K562 (cell line): Measurements from ENCODE around the gene JUND. TPM values are rescaled to one million over a fixed set of nuclear protein-coding genes. Genes with fewer than 3 reads are reported as not detected.

Experiments used
- ATAC-seq: fragments of 200-7000 bp; cut with Tn5 transposase; 3 replicates; pipeline ENCODE4 v1.9.1; 2020; ENCODE audit warnings: moderate library complexity
- BruUV-seq: library from RNA; stranded (reverse); fragments of 400-500 nt; replicated peaks from 2 replicates; lab custom pipeline; 2021; lab: Mats Ljungman, UMichigan
- CTCF ChIA-PET: fragments of 300-600 bp; formaldehyde crosslinking; extraction: SDS; loops from one replicate; lab custom pipeline; 2021; ENCODE audit warnings: low intra/inter-chr PET ratio; lab: Yijun Ruan, JAX
- POLR2A ChIA-PET: fragments of 300-600, 350-650 bp; sonication (Branson Sonifier 250); formaldehyde crosslinking; extraction: SDS; loops from one replicate; lab custom pipeline; 2021; ENCODE audit warnings: antibody characterized with exemption, inconsistent platforms; lab: Yijun Ruan, JAX
- DNase-seq, 4 experiments: peaks; one replicate each; pipeline versions ENCODE4 v3.0.0 to v3.0.0-alpha.2; 2011 to 2018; ENCODE audit warnings: low spot score in 3 of 4, mixed read lengths in 3 of 4; ENCODE audit errors: extremely low read depth in 1 of 4
- FAIRE-seq: peaks from 2 replicates; lab custom pipeline; 2011; peaks lifted over from hg19 to GRCh38; lab: Jason Lieb, UNC
- H2AFZ ChIP-seq: 2 replicates; pipeline ENCODE4 v1.6.0; 2011; ENCODE audit warnings: low read depth, low read length, control low read depth, inconsistent platforms
- H3K27ac ChIP-seq: fragments of 200-600 bp; 3 replicates; pipeline ENCODE4 v1.8.0; 2011; ENCODE audit warnings: low read depth, mild to moderate bottlenecking, control low read depth, inconsistent platforms, low read length, moderate library complexity, mixed read lengths; ENCODE audit errors: extremely low read depth
- H3K27me3 ChIP-seq, 2 experiments: fragments of 300-600 bp in 1 of 2; 2 replicates in 1 of 2; 3 replicates in 1 of 2; pipeline versions ENCODE4 v1.6.0 to v1.8.0; 2011; ENCODE audit warnings: inconsistent platforms in 2 of 2, low read length in 2 of 2, mild to moderate bottlenecking in 1 of 2, mixed read lengths in 1 of 2, moderate library complexity in 1 of 2; ENCODE audit not compliant: control insufficient read depth in 2 of 2, insufficient read depth in 2 of 2
- H3K36me3 ChIP-seq: fragments of 300-600 bp; 3 replicates; pipeline ENCODE4 v1.8.0; 2011; ENCODE audit warnings: mild to moderate bottlenecking, low read length, inconsistent platforms; ENCODE audit not compliant: control insufficient read depth, insufficient read depth
- H3K4me1 ChIP-seq, 2 experiments: fragments of 200-600 bp in 1 of 2; replicated peaks in 1 of 2; 2 replicates in 1 of 2; 3 replicates in 1 of 2; pipeline versions ENCODE4 v1.5.1 to v1.8.0; 2011; ENCODE audit warnings: inconsistent platforms in 2 of 2, low read length in 2 of 2, mild to moderate bottlenecking in 1 of 2, mixed read lengths in 1 of 2, moderate library complexity in 1 of 2; ENCODE audit not compliant: control insufficient read depth in 2 of 2, insufficient read depth in 2 of 2
- H3K4me2 ChIP-seq: 2 replicates; pipeline ENCODE4 v1.6.1; 2011; ENCODE audit warnings: low read length, control low read depth, inconsistent platforms, mixed read lengths; ENCODE audit not compliant: insufficient read depth
- H3K4me3 ChIP-seq: fragments of 200-600 bp; sonication (generic), shearing (Covaris generic); 2 replicates; pipeline ENCODE4 v1.5.1; 2016; ENCODE audit warnings: control low read depth, inconsistent platforms
- H3K79me2 ChIP-seq: fragments of 200-600 bp; 3 replicates; pipeline ENCODE4 v1.8.0; 2011; ENCODE audit warnings: low read length, inconsistent platforms; ENCODE audit not compliant: control insufficient read depth, insufficient read depth
- H3K9ac ChIP-seq, 2 experiments: 2 replicates each; pipeline versions ENCODE4 v1.6.0 to v1.6.1; 2011; ENCODE audit warnings: low read depth in 2 of 2, low read length in 2 of 2, control low read depth in 1 of 2, inconsistent platforms in 1 of 2, mild to moderate bottlenecking in 1 of 2, mixed read lengths in 1 of 2; ENCODE audit not compliant: insufficient read depth in 1 of 2
- H3K9me1 ChIP-seq: one replicate; pipeline ENCODE4 v1.6.0; 2011; ENCODE audit warnings: inconsistent platforms, mild to moderate bottlenecking, low read length, moderate library complexity; ENCODE audit not compliant: control insufficient read depth, insufficient read depth
- H3K9me3 ChIP-seq: replicated peaks from 2 replicates; pipeline ENCODE4 v1.5.1; 2011; ENCODE audit warnings: low read depth, low read length, inconsistent platforms; ENCODE audit not compliant: control insufficient read depth, insufficient read depth
- H4K20me1 ChIP-seq: replicated peaks from 2 replicates; pipeline ENCODE4 v1.6.1; 2011; ENCODE audit warnings: low read length, inconsistent platforms, mixed read lengths; ENCODE audit not compliant: control insufficient read depth, insufficient read depth
- CBX3 ChIP-seq, 2 experiments: IDR thresholded peaks; 1 replicate in 1 of 2; 2 replicates in 1 of 2; pipeline ENCODE4 v1.6.1; 2012; ENCODE audit warnings: inconsistent platforms in 2 of 2, low read length in 2 of 2, borderline replicate concordance in 1 of 2, control low read depth in 1 of 2
- ETV5 ChIP-seq: sonication (generic); formaldehyde crosslinking; IDR thresholded peaks from 2 replicates; pipeline ENCODE4 v1.4.0; 2020; ENCODE audit warnings: low read depth, mild to moderate bottlenecking, missing genetic modification reagents
- L3MBTL2 ChIP-seq: fragments of 450-650 bp; IDR thresholded peaks from 2 replicates; pipeline ENCODE4 v1.6.1; 2016; ENCODE audit warnings: mild to moderate bottlenecking, moderate library complexity
- LEF1 ChIP-seq: fragments of 450-650 bp; IDR thresholded peaks from 2 replicates; pipeline ENCODE4 v1.6.1; 2016; ENCODE audit warnings: mild to moderate bottlenecking
- MCM2 ChIP-seq: fragments of 450-650 bp; IDR thresholded peaks from 2 replicates; pipeline ENCODE4 v1.6.1; 2017; ENCODE audit warnings: low read depth, mild to moderate bottlenecking
- MEF2A ChIP-seq: IDR thresholded peaks from 2 replicates; pipeline ENCODE4 v1.6.1; 2011; ENCODE audit warnings: low read depth, mild to moderate bottlenecking, low read length, moderate library complexity; ENCODE audit not compliant: control insufficient read depth
- NCOR1 ChIP-seq: fragments of 450-650 bp; IDR thresholded peaks from 2 replicates; pipeline ENCODE4 v1.6.1; 2016; ENCODE audit warnings: mild to moderate bottlenecking, moderate library complexity
- NELFE ChIP-seq: IDR thresholded peaks from 2 replicates; pipeline ENCODE4 v1.6.1; 2011; ENCODE audit warnings: mild to moderate bottlenecking; ENCODE audit not compliant: insufficient read depth, insufficient read length
- NUFIP1 ChIP-seq: fragments of 450-650 bp; IDR thresholded peaks from 2 replicates; pipeline ENCODE4 v1.6.1; 2018; ENCODE audit not compliant: partially characterized antibody
- POLR2AphosphoS2 ChIP-seq: IDR thresholded peaks from 2 replicates; pipeline ENCODE4 v1.6.1; 2012; ENCODE audit warnings: low read length, improper control_type of control experiment
- RBBP5 ChIP-seq: fragments of 200-600 bp; sonication (generic); IDR thresholded peaks from 2 replicates; pipeline ENCODE4 v1.6.1; 2012; ENCODE audit warnings: borderline replicate concordance, mild to moderate bottlenecking, low read length, control low read depth, inconsistent platforms; ENCODE audit not compliant: insufficient read depth, poor library complexity, severe bottlenecking
- SLC30A9 ChIP-seq: fragments of 250-450 bp; sonication (Bioruptor Pico); IDR thresholded peaks from 2 replicates; pipeline ENCODE4 v1.8.0; 2022; ENCODE audit warnings: mild to moderate bottlenecking, moderate library complexity
- TARDBP ChIP-seq: fragments of 450-650 bp; IDR thresholded peaks from 2 replicates; pipeline ENCODE4 v1.6.1; 2016
- ZFP91 ChIP-seq: sonication (generic); formaldehyde crosslinking; IDR thresholded peaks from 2 replicates; pipeline ENCODE4 v1.8.0; 2022; ENCODE audit warnings: mild to moderate bottlenecking, missing genetic modification reagents
- ZKSCAN1 ChIP-seq: fragments of 150-350 bp; IDR thresholded peaks from 2 replicates; pipeline ENCODE4 v1.6.1; 2016; ENCODE audit warnings: low read depth, low read length
- ZNF518B ChIP-seq: fragments of 250-450 bp; sonication (Bioruptor Pico); IDR thresholded peaks from 2 replicates; pipeline ENCODE4 v1.5.0; 2021; ENCODE audit warnings: mild to moderate bottlenecking, moderate library complexity
- ZNF830 ChIP-seq: fragments of 250-450 bp; sonication (Bioruptor Pico); IDR thresholded peaks from 2 replicates; pipeline ENCODE4 v1.5.0; 2021; ENCODE audit warnings: mild to moderate bottlenecking
- WGBS: fragments of 100-300 bp; shearing (Covaris generic); methylation state at CpG from one replicate; pipeline ENCODE4 v1.1.6; 2016; ENCODE audit warnings: low coverage, mixed read lengths; ENCODE audit not compliant: insufficient coverage; ENCODE audit errors: missing lambda C conversion rate; 5-methylcytosine and 5-hydroxymethylcytosine counted together
- in situ Hi-C: fragments of 300-500 bp; cut with MboI; formaldehyde crosslinking; loops from 4 replicates; pipeline ENCODE4 v1.15.0; 2018; ENCODE audit warnings: inconsistent platforms, mixed read lengths
- intact Hi-C: fragments of 100-400 bp; cut with micrococcal nuclease; formaldehyde crosslinking; loops from 2 replicates; pipeline ENCODE4 v1.14.2; 2022
- polyA plus RNA-seq, 8 experiments: library from polyadenylated mRNA; depleted of rRNA in 4 of 8; stranded (reverse) in 5 of 8; unstranded in 3 of 8; fragments of >200 nt; fragmentation: Nextera tagmentation in 2 of 8; fragmentation: Illumina TruSeq in 1 of 8; extraction: Ambion mirVana in 2 of 8; extraction: Trizol in 1 of 8; gene quantifications; 2 replicates each; pipeline versions ENCODE4 v1.2.1 to v1.2.3, GENCODE V29; 2011 to 2014; ENCODE audit warnings: inconsistent platforms in 1 of 8, missing spikeins in 1 of 8
- total RNA-seq, 7 experiments: library from RNA; depleted of rRNA in 6 of 7; stranded (reverse); fragments of >200 nt in 6 of 7; fragmentation: Illumina TruSeq in 2 of 7; extraction: Trizol in 2 of 7; gene quantifications; 2 replicates each; pipeline versions ENCODE4 v1.2.1 to v1.2.3, GENCODE V29; 2011 to 2021; ENCODE audit warnings: low replicate concordance in 1 of 7

Gene JUND
- total and polyA plus RNA-seq, 9 of the 15 experiments (the other 6 are each of a cell fraction or from before 2014, with no cell fraction given), result 6.4 to 286 (median 42.3) TPM

GRCh38 chr19:18304458-18305310 lies 23.3 kb upstream of the JUND start:
- no peaks in the 10 kb centered on the region for H3K9me1 ChIP-seq
- H3K9ac ChIP-seq, result peak overlapping the region; percentile 75 to 92
- no peaks in the 10 kb centered on the region for H3K9me3 ChIP-seq
- POLR2A ChIA-PET, result interaction anchor here (0.6 to 5.5 kb wide), 15 partner anchors 10 to 1046 kb away, joined by 3 to 79 read pairs (median 4); partner anchors contain the start of genes GDF15, JUND and LSM4
- intact Hi-C loops, result loop anchor here (2.0 kb wide), 1 partner anchor 24 kb away; the partner anchor contains the start of gene JUND
- H3K27me3 ChIP-seq, result no peaks in the 10 kb centered on the region
- peak; percentile 95 for ATAC-seq
- H3K4me2 ChIP-seq, result peak overlapping the region; percentile 67
- 5% methylated on average over 27 of the region's 29 CpGs for WGBS
- peaks cover 40% of the 10 kb centered on the region; the same call in 1 of the 3 replicates for H3K36me3 ChIP-seq
- DNase-seq, result peak; percentile 87 to 93 (median 90)
- no peaks in the 10 kb centered on the region; the same call in 2 of the 3 replicates for H3K79me2 ChIP-seq
- peak overlapping the region; percentile 81 for H3K27ac ChIP-seq
- CTCF ChIA-PET, result interaction anchor here (0.6 kb wide), 1 partner anchor 33 kb away, joined by 4 read pairs; no protein-coding TSS in a partner anchor
- in situ Hi-C loops, result no loop called here
- H2AFZ ChIP-seq, result peak overlapping the region; percentile 42
- FAIRE-seq, result peak; percentile 90
- H4K20me1 ChIP-seq, result no peaks in the 10 kb centered on the region
- H3K4me1 ChIP-seq, result peaks cover 30 to 76% of the 10 kb centered on the region in 2 experiments
- peak overlapping the region; percentile 28 for H3K4me3 ChIP-seq
- TSS peak; percentile 97 for BruUV-seq
- TF ChIP-seq CBX3 (IDR thresholded peaks at IDR 0.05; ENCODE audit: borderline replicate concordance in 1 of 2, low read length in 2 of 2) (no peak; a peak in 1 of 3 replicates), MEF2A (no peak), ZNF518B (no peak), LEF1 (peak; percentile 49; the same call in 1 of the 2 replicates), MCM2 (no peak), TARDBP (no peak; the same call in 1 of the 2 replicates), ZKSCAN1 (no peak), ZNF830 (CRISPR knock-in tag) (no peak), POLR2AphosphoS2 (peak; percentile 60; the same call in 1 of the 2 replicates), SLC30A9 (no peak), L3MBTL2 (no peak), ZFP91 (no peak), NELFE (no peak), ETV5 (CRISPR knock-in tag) (peak; percentile 66; the same call in 1 of the 2 replicates), RBBP5 (no peak), NCOR1 (peak; percentile 40), NUFIP1 (peak; percentile 20)
